ENCODE data around the gene GLT8D2. TPM values are rescaled to one million over a fixed set of nuclear protein-coding genes. Genes with fewer than 3 reads are reported as not detected.
A peak's percentile ranks its signal among the peaks of the same experiment; 100 is the strongest.

GLT8D2 gene
- total RNA-seq, 2 experiments from 2014 or later: not detected

- DNase-seq (no peak), ATAC-seq (ENCODE audit: poor library complexity) (no peak)
- peaks cover 0 to 2% of the 10 kb centered on the region in 2 experiments for H3K27me3 ChIP-seq (ENCODE audit: control insufficient read depth in 1 of 2, insufficient read depth in 2 of 2, low read length in 2 of 2)
- no peak overlapping the region for H3K27ac ChIP-seq (ENCODE audit: low read depth in 1 of 2, low read length in 2 of 2)
- CTCF ChIA-PET: interaction anchor here (1.4 to 3.1 kb wide), 2 partner anchors 49 kb away, joined by 4 to 18 read pairs; no protein-coding TSS in a partner anchor
- Mint-ChIP-seq H3K4me1 (ENCODE audit: low read depth) (peaks cover 5% of the 10 kb centered on the region), H3K36me3 (ENCODE audit: low read depth) (peaks cover 2% of the 10 kb centered on the region), H3K27ac (no peak overlapping the region), H3K27me3 (peaks cover 25% of the 10 kb centered on the region), H3K4me3 (no peak overlapping the region), H3K9me3 (no peaks in the 10 kb centered on the region)
- H3K4me1 ChIP-seq (ENCODE audit: insufficient read depth, low read length): peaks cover 9% of the 10 kb centered on the region
- intact Hi-C loops (cut with DNase I, micrococcal nuclease): loop anchor here (5.0 to 10.0 kb wide), 6 partner anchors 93 to 1045 kb away; partner anchors contain the start of genes TDG (in 2 of the 2), EID3 (in 1 of the 2), NT5DC3 (in 1 of the 2) and WASHC4 (in 1 of the 2)
- no peaks in the 10 kb centered on the region for H3K9me3 ChIP-seq (ENCODE audit: control insufficient read depth in 1 of 2, insufficient read depth in 1 of 2, low read length in 2 of 2)
- POLR2A ChIA-PET: no interaction called here
- no peak overlapping the region for H3K4me3 ChIP-seq (ENCODE audit: low read length)
- no peaks in the 10 kb centered on the region for H3K36me3 ChIP-seq (ENCODE audit: insufficient read depth, low read length)
- TF ChIP-seq, protein P1, sequence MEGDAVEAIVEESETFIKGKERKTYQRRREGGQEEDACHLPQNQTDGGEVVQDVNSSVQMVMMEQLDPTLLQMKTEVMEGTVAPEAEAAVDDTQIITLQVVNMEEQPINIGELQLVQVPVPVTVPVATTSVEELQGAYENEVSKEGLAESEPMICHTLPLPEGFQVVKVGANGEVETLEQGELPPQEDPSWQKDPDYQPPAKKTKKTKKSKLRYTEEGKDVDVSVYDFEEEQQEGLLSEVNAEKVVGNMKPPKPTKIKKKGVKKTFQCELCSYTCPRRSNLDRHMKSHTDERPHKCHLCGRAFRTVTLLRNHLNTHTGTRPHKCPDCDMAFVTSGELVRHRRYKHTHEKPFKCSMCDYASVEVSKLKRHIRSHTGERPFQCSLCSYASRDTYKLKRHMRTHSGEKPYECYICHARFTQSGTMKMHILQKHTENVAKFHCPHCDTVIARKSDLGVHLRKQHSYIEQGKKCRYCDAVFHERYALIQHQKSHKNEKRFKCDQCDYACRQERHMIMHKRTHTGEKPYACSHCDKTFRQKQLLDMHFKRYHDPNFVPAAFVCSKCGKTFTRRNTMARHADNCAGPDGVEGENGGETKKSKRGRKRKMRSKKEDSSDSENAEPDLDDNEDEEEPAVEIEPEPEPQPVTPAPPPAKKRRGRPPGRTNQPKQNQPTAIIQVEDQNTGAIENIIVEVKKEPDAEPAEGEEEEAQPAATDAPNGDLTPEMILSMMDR (IDR thresholded peaks at IDR 0.05): no peak
Measured at GRCh38 chr12:104059963-104060362, 10.0 kb upstream of the GLT8D2 start.

DNA sequence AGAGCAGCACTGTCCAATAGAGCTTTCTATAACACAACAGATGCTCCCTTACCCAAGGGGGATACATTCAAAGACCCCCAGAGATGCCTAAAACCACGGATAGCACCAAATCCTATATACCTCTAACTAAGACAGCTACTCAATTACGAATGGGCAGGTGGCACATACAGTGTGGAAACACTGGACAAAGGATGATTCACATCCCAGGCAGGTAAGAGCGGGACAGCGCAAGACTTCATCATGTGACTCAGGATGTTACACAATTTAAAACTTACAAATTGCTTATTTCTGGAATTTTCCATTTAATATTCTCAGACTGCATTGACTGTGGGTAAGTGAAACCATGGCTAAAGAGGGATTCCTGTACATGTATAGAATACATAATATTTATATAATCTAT, 8.8 kb upstream of the GLT8D2 start:
- Mint-ChIP-seq H3K27ac (no peak overlapping the region), H3K4me1 (ENCODE audit: low read depth) (peaks cover 4% of the 10 kb centered on the region), H3K4me3 (no peak overlapping the region), H3K9me3 (no peaks in the 10 kb centered on the region), H3K27me3 (peaks cover 36% of the 10 kb centered on the region), H3K36me3 (ENCODE audit: low read depth) (no peaks in the 10 kb centered on the region)
- ATAC-seq (ENCODE audit: poor library complexity) (no peak), DNase-seq (no peak)
- Histone ChIP-seq H3K36me3 (ENCODE audit: insufficient read depth, low read length) (no peaks in the 10 kb centered on the region), H3K9me3 (ENCODE audit: control insufficient read depth in 1 of 2, insufficient read depth in 1 of 2, low read length in 2 of 2) (no peaks in the 10 kb centered on the region), H3K4me1 (ENCODE audit: insufficient read depth, low read length) (peaks cover 6% of the 10 kb centered on the region), H3K27me3 (ENCODE audit: control insufficient read depth in 1 of 2, insufficient read depth in 2 of 2, low read length in 2 of 2) (peaks cover 0 to 2% of the 10 kb centered on the region in 2 experiments), H3K27ac (ENCODE audit: low read depth in 1 of 2, low read length in 2 of 2) (no peak overlapping the region), H3K4me3 (ENCODE audit: low read length) (no peak overlapping the region)
- POLR2A ChIA-PET: interaction anchor here (2.3 kb wide), 1 partner anchor 50 kb away, joined by 7 read pairs; no protein-coding TSS in a partner anchor
- CTCF ChIA-PET: interaction anchor here (1.2 to 3.1 kb wide), 5 partner anchors 17 to 53 kb away, joined by 3 to 18 read pairs (median 4); no protein-coding TSS in a partner anchor
- intact Hi-C loops (cut with DNase I, micrococcal nuclease): loop anchor here in 1 of 2 experiments (5.0 kb wide), 1 partner anchor 298 kb away; no protein-coding TSS in a partner anchor
- TF ChIP-seq, protein P1 (IDR thresholded peaks at IDR 0.05): no peak

GRCh38 chr12:104057771-104058197, 7.8 kb upstream of the GLT8D2 start:
- TF ChIP-seq, protein P1 (IDR thresholded peaks at IDR 0.05): peak; percentile 70
- ChIA-PET POLR2A (interaction anchor here (2.3 kb wide), 1 partner anchor 51 kb away, joined by 7 read pairs; no protein-coding TSS in a partner anchor), CTCF (interaction anchor here (0.7 to 3.1 kb wide), 7 partner anchors 16 to 1937 kb away, joined by 3 to 18 read pairs (median 3); no protein-coding TSS in a partner anchor)
- no peak overlapping the region for H3K27ac ChIP-seq (ENCODE audit: low read depth in 1 of 2, low read length in 2 of 2)
- no peaks in the 10 kb centered on the region for H3K4me1 ChIP-seq (ENCODE audit: insufficient read depth, low read length)
- Mint-ChIP-seq H3K4me3 (no peak overlapping the region), H3K27ac (no peak overlapping the region), H3K36me3 (ENCODE audit: low read depth) (no peaks in the 10 kb centered on the region), H3K9me3 (no peaks in the 10 kb centered on the region), H3K4me1 (ENCODE audit: low read depth) (no peaks in the 10 kb centered on the region), H3K27me3 (peaks cover 43% of the 10 kb centered on the region)
- no peaks in the 10 kb centered on the region for H3K9me3 ChIP-seq (ENCODE audit: control insufficient read depth in 1 of 2, insufficient read depth in 1 of 2, low read length in 2 of 2)
- H3K4me3 ChIP-seq (ENCODE audit: low read length): no peak overlapping the region
- H3K27me3 ChIP-seq (ENCODE audit: control insufficient read depth in 1 of 2, insufficient read depth in 2 of 2, low read length in 2 of 2): peaks cover 5 to 7% of the 10 kb centered on the region in 2 experiments
- DNase-seq (peak in 4 of 14 experiments; percentile 15 to 43 (median 36)), ATAC-seq (ENCODE audit: poor library complexity) (peak; percentile 60)
- intact Hi-C loops (cut with DNase I, micrococcal nuclease): loop anchor here (1.0 to 5.0 kb wide), 2 partner anchors 52 to 300 kb away; no protein-coding TSS in a partner anchor
- H3K36me3 ChIP-seq (ENCODE audit: insufficient read depth, low read length): no peaks in the 10 kb centered on the region

All from CD4-positive, alpha-beta T cell (primary cell).